ENCODE measurements around the gene HSPB9. TPM values are rescaled to one million over a fixed set of nuclear protein-coding genes. Genes with fewer than 3 reads are reported as not detected.
"Not testable (repeated sequence)": the region's sequence is repeated elsewhere in the genome, so short reads cannot be mapped to it uniquely, and the experiment has no call there.

HSPB9 gene
- total RNA-seq, 2 donors from 2014 or later: 1.8 TPM; not detected in 1

DNA sequence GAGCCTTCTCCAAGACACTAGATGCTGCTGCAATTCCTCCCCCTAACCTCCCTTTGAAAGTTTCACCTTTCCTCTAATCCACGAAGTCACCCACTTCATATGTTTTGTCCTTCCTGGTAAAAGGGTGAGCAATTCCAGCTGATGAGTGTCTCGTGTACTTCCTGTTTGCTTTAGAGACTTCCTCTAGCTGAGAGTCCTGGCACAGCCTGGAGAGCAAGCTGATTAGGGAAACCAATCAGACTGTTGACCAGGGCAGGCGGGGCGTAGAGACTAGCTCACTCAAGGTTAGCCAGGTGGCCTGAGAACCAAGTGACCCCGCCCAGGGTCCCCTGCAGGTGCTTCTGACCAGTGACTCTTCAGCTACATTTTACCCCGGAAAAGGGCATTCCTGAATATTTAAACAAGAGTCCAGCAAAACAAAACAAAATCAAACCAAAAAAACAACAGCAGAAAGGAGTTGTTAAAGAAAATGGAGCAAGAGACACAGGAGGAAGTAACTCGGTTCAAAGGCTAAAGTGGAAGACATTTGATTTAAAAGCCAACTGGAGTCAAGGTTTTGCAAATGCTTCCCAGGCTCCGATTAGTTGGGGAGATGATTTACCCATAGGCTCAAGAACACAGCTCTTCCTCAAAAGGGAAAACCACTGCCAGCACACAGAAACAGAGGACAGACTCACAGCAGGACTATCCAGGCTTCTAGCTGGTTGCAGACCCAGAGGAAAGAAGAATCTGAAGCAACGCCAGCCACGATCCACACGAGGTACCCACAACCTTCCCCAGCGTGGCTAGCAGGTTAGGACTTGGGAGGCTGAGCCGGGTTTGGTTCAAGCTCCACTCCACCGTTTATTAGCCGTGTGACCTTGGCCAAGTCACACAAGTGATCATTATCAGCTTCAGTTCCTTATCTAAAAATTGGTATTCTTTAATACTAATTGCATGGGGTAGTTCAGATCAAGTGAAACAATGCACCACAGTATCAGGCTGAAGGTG lies 13.4 kb downstream of the HSPB9 start:
- 6 to 15% methylated on average over 15 of the region's 15 CpGs for WGBS, 2 donors
- peak overlapping the region; percentile 85 to 95 (median 92) for H3K27ac ChIP-seq
- H3K36me3 ChIP-seq (replicated peaks in 1 of 2; ENCODE audit: insufficient read depth in 1 of 2, low read depth in 2 of 2): no peaks in the 10 kb centered on the region
- TF ChIP-seq CTCF (IDR thresholded peaks at IDR 0.05): peak in 2 of 7 experiments; percentile 21 to 30
- TF ChIP-seq POLR2A (IDR thresholded peaks at IDR 0.05): peak; percentile 46 to 62 (median 59)
- intact Hi-C loops (cut with DNase I): no loop called here
- H3K4me3 ChIP-seq: no peak overlapping the region
- ATAC-seq (peak; percentile 93), DNase-seq (peak; percentile 91 to 97 (median 96))
- peaks cover 78% of the 10 kb centered on the region for H3K4me1 ChIP-seq
- no peaks in the 10 kb centered on the region for H3K27me3 ChIP-seq
- H3K9me3 ChIP-seq: no peaks in the 10 kb centered on the region

DNA sequence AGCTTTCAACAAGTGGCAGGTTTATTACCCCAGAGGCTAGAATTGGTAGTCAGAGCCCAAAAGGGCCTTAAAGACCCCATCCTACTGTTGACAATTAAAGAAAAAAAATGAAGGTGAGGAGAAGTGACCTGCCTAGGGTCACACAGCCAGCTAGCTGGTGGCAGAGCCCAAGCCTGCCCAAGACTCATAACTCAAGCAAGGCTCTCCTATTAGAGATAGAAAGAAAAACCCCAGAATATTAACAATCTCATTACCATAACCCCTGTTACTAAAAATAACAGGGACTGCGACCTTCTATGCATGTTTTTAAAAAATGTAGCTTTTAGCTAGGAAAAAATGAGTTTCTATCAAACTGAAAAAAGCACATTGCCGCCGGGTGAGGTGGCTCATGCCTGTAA lies 14.0 kb downstream of the HSPB9 start:
- 14 to 40% methylated on average over 3 of the region's 3 CpGs for WGBS, 2 donors
- intact Hi-C loops (cut with DNase I): no loop called here
- TF ChIP-seq POLR2A (IDR thresholded peaks at IDR 0.05): no peak
- TF ChIP-seq CTCF (IDR thresholded peaks at IDR 0.05): no peak

GRCh38 chr17:42138749-42139492 lies 16.3 kb downstream of the HSPB9 start:
- H3K27ac ChIP-seq: peak overlapping the region; percentile 21 to 48 (median 37)

More for the DNA sequence above, 14.0 kb downstream of the HSPB9 start:
- Histone ChIP-seq H3K36me3 (replicated peaks in 1 of 2; ENCODE audit: insufficient read depth in 1 of 2, low read depth in 2 of 2) (no peaks in the 10 kb centered on the region), H3K27ac (peak overlapping the region; percentile 85 to 95 (median 92)), H3K27me3 (no peaks in the 10 kb centered on the region), H3K4me1 (peaks cover 78% of the 10 kb centered on the region), H3K4me3 (no peak overlapping the region), H3K9me3 (no peaks in the 10 kb centered on the region)
- DNase-seq (no peak), ATAC-seq (no peak)

GRCh38 chr17:42140690-42141089 lies 18.1 kb downstream of the HSPB9 start:
- H3K36me3 ChIP-seq (replicated peaks in 1 of 2; ENCODE audit: insufficient read depth in 1 of 2, low read depth in 2 of 2); H3K9me3 ChIP-seq; H3K27ac ChIP-seq; DNase-seq; H3K27me3 ChIP-seq; H3K4me3 ChIP-seq; ATAC-seq; intact Hi-C loops (cut with DNase I): not testable (repeated sequence)
- WGBS, 2 donors: 93 to 99% methylated on average over 7 of the region's 7 CpGs
- H3K4me1 ChIP-seq: peaks cover 55% of the 10 kb centered on the region

More at GRCh38 chr17:42138749-42139492, 16.3 kb downstream of the HSPB9 start:
- Histone ChIP-seq H3K9me3 (no peaks in the 10 kb centered on the region), H3K27me3 (no peaks in the 10 kb centered on the region), H3K36me3 (replicated peaks in 1 of 2; ENCODE audit: insufficient read depth in 1 of 2, low read depth in 2 of 2) (no peaks in the 10 kb centered on the region), H3K4me3 (no peak overlapping the region), H3K4me1 (peaks cover 73% of the 10 kb centered on the region)
- DNase-seq: peak in 2 of 4 donors; percentile 38 to 43
- intact Hi-C loops (cut with DNase I): no loop called here
- ATAC-seq: no peak
- TF ChIP-seq POLR2A (IDR thresholded peaks at IDR 0.05) (no peak), CTCF (IDR thresholded peaks at IDR 0.05) (no peak)
- WGBS, 2 donors: 33 to 52% methylated on average over 2 to 6 of the region's 7 CpGs

- H3K27me3 ChIP-seq: no peaks in the 10 kb centered on the region
Measured at GRCh38 chr17:42141382-42141781, 18.8 kb downstream of the HSPB9 start.

More at GRCh38 chr17:42141382-42141781, 18.8 kb downstream of the HSPB9 start:
- 66 to 77% methylated on average over 4 to 8 of the region's 8 CpGs for WGBS, 2 donors
- Histone ChIP-seq H3K4me1 (peaks cover 48% of the 10 kb centered on the region), H3K4me3 (no peak overlapping the region), H3K9me3 (no peaks in the 10 kb centered on the region), H3K36me3 (replicated peaks in 1 of 2; ENCODE audit: insufficient read depth in 1 of 2, low read depth in 2 of 2) (peaks cover 0 to 4% of the 10 kb centered on the region in 2 donors), H3K27ac (no peak overlapping the region)
- no peak for DNase-seq
- ATAC-seq: no peak
- intact Hi-C loops (cut with DNase I): no loop called here
- TF ChIP-seq CTCF (IDR thresholded peaks at IDR 0.05): no peak
- no peak for TF ChIP-seq POLR2A (IDR thresholded peaks at IDR 0.05)
